HepG2 (cell line): ENCODE data around the gene GMFB. TPM values are rescaled to one million over a fixed set of nuclear protein-coding genes. Genes with fewer than 3 reads are reported as not detected.

ENCODE experiments used
- ARID4A ChIP-seq: sonication (generic); formaldehyde crosslinking; IDR thresholded peaks from 2 replicates; pipeline ENCODE4 v1.5.0; 2020; ENCODE audit warnings: mild to moderate bottlenecking, missing genetic modification reagents, borderline replicate concordance
- CREM ChIP-seq, 2 experiments: sonication (generic) in 1 of 2; formaldehyde crosslinking in 1 of 2; IDR thresholded peaks; 2 replicates each; pipeline versions ENCODE4 v1.4.0 to v1.6.1; 2016 to 2020; ENCODE audit warnings: antibody characterized with exemption in 1 of 2, mild to moderate bottlenecking in 1 of 2, missing genetic modification reagents in 1 of 2
- ESRRA ChIP-seq: sonication (generic); formaldehyde crosslinking; IDR thresholded peaks from 2 replicates; pipeline ENCODE4 v1.5.1; 2020; ENCODE audit warnings: mild to moderate bottlenecking, low read depth, missing genetic modification reagents
- FOSL1 ChIP-seq: sonication (generic); formaldehyde crosslinking; IDR thresholded peaks from 2 replicates; pipeline ENCODE4 v1.9.0; 2021; ENCODE audit warnings: missing genetic modification reagents, borderline replicate concordance
- FOXA3 ChIP-seq: IDR thresholded peaks from 2 replicates; pipeline ENCODE4 v1.6.1; 2016; ENCODE audit warnings: missing genetic modification reagents, missing compliant biosample characterization
- FUBP1 ChIP-seq: sonication (generic); formaldehyde crosslinking; IDR thresholded peaks from 2 replicates; pipeline ENCODE4 v1.5.1; 2020; ENCODE audit warnings: missing genetic modification reagents, mild to moderate bottlenecking, borderline replicate concordance
- MED8 ChIP-seq: sonication (generic); formaldehyde crosslinking; IDR thresholded peaks from 2 replicates; pipeline ENCODE4 v1.8.1; 2023; ENCODE audit warnings: mild to moderate bottlenecking, missing genetic modification reagents; ENCODE audit not compliant: insufficient replicate concordance
- PRDM10 ChIP-seq: sonication (generic); formaldehyde crosslinking; IDR thresholded peaks from 2 replicates; pipeline ENCODE4 v1.4.0; 2020; ENCODE audit warnings: low read depth, missing genetic modification reagents
- RXRA ChIP-seq: sonication (generic); formaldehyde crosslinking; IDR thresholded peaks from 2 replicates; pipeline ENCODE4 v1.5.1; 2020; ENCODE audit warnings: missing genetic modification reagents
- ZBTB43 ChIP-seq: sonication (generic); formaldehyde crosslinking; conservative IDR thresholded peaks from 2 replicates; pipeline ENCODE4 v1.4.0; 2020; ENCODE audit warnings: missing genetic modification reagents
- ZNF235 ChIP-seq: sonication (generic); formaldehyde crosslinking; IDR thresholded peaks from 2 replicates; pipeline ENCODE4 v1.8.1; 2023; ENCODE audit warnings: mild to moderate bottlenecking, missing genetic modification reagents, borderline replicate concordance
- ZNF281 ChIP-seq: sonication (generic); formaldehyde crosslinking; IDR thresholded peaks from 2 replicates; pipeline ENCODE4 v1.4.0; 2020; ENCODE audit warnings: missing genetic modification reagents, borderline replicate concordance
- ZNF343 ChIP-seq: sonication (generic); formaldehyde crosslinking; IDR thresholded peaks from 2 replicates; pipeline ENCODE4 v1.4.0; 2020; ENCODE audit warnings: mild to moderate bottlenecking, missing genetic modification reagents
- polyA plus RNA-seq, 8 experiments: library from polyadenylated mRNA; depleted of rRNA in 3 of 8; stranded (reverse) in 7 of 8; unstranded in 1 of 8; fragments of >200 nt; fragmentation: Illumina TruSeq in 4 of 8; extraction: Trizol in 4 of 8; gene quantifications; 2 replicates each; pipeline versions ENCODE4 v1.2.1 to v1.2.3, GENCODE V29; 2011 to 2016; ENCODE audit warnings: low read depth in 4 of 8, missing spikeins in 1 of 8, mixed read lengths in 1 of 8; ENCODE audit not compliant: insufficient read depth in 1 of 8
- total RNA-seq, 5 experiments: library from RNA; depleted of rRNA; stranded (reverse); fragments of >200 nt; fragmentation: Illumina TruSeq; extraction: Trizol; gene quantifications; 2 replicates each; pipeline ENCODE4 v1.2.3, GENCODE V29; 2016; ENCODE audit warnings: low read depth in 1 of 5

GMFB gene
- total and polyA plus RNA-seq, 2 of the 13 experiments (the other 11 are each of a cell fraction or from before 2014, with no cell fraction given), result 17.3 to 68.2 TPM

GRCh38 chr14:54447231-54447692 lies 41.5 kb downstream of the GMFB start (continued):
- TF ChIP-seq ARID4A (CRISPR knock-in tag) (peak; percentile 31; the same call in 1 of the 2 replicates), FUBP1 (CRISPR knock-in tag) (no peak), CREM (IDR thresholded peaks at IDR 0.05) (peak; percentile 64; the same call in 1 of the 2 replicates), CREM (CRISPR knock-in tag; IDR thresholded peaks at IDR 0.05) (no peak), ZNF235 (no peak), ZNF281 (CRISPR knock-in tag) (no peak; the same call in 1 of the 2 replicates), ZNF343 (CRISPR knock-in tag) (0 out of 2 replicates have a peak, but pooled peaks have one; percentile 64), ZBTB43 (peak; percentile 93), ESRRA (CRISPR knock-in tag) (0 out of 2 replicates have a peak, but pooled peaks have one; percentile 54), RXRA (CRISPR knock-in tag) (peak; percentile 28; the same call in 1 of the 2 replicates), FOSL1 (CRISPR knock-in tag) (peak; percentile 53; the same call in 1 of the 2 replicates), PRDM10 (peak; percentile 56; the same call in 1 of the 2 replicates), MED8 (CRISPR knock-in tag) (peak; percentile 60), FOXA3 (CRISPR knock-in tag) (peak; percentile 87)
